HG03378 (cell line): ENCODE measurements around the gene HOXA6.

Experiments
- ATAC-seq: cut with Tn5 transposase; IDR thresholded peaks from one replicate; pipeline ENCODE4 v1.9.1; 2021; ENCODE audit warnings: mild to moderate bottlenecking, moderate library complexity; ENCODE audit not compliant: unreplicated experiment

Gene HOXA6

GRCh38 chr7:27173956-27174873 is 26.6 kb upstream of the HOXA6 start, which contains the start of gene HOXA10:
HOXA10 (minus strand) TSS chr7:27174320; CDS start chr7:27174306, 14 bp downstream.
- no peak for ATAC-seq

DNA sequence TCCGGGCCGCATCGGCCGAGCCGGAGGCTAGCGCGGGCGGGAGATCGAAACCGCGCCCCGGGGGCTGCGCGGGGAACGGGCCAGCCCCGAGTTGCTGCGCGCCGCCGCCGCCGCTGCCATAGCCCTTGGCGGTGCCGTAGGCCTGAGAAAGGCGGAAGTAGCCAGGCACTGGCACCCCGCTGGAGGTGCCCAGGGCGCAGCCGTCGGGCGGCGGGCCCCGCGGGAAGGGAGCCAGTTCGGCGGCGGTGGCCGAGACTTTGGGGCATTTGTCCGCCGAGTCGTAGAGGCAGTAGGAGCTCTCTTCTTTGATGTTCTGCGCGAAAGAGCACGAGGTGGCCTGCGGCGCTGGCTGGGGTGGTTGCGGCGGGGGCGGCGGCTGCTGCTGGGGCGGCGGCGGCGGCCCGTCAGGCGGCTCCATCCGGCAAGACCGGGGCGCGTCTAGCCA is 26.0 kb upstream of the HOXA6 start:
- no peak for ATAC-seq

GRCh38 chr7:27172823-27173510 is 25.4 kb upstream of the HOXA6 start:
- no peak for ATAC-seq

GRCh38 chr7:27172315-27172774 is 24.8 kb upstream of the HOXA6 start:
- no peak for ATAC-seq

- ATAC-seq: no peak
These were observed 24.2 kb upstream of the HOXA6 start for GRCh38 chr7:27171637-27172314.

- ATAC-seq: no peak
These were observed 23.7 kb upstream of the HOXA6 start for GRCh38 chr7:27171325-27171636.

DNA sequence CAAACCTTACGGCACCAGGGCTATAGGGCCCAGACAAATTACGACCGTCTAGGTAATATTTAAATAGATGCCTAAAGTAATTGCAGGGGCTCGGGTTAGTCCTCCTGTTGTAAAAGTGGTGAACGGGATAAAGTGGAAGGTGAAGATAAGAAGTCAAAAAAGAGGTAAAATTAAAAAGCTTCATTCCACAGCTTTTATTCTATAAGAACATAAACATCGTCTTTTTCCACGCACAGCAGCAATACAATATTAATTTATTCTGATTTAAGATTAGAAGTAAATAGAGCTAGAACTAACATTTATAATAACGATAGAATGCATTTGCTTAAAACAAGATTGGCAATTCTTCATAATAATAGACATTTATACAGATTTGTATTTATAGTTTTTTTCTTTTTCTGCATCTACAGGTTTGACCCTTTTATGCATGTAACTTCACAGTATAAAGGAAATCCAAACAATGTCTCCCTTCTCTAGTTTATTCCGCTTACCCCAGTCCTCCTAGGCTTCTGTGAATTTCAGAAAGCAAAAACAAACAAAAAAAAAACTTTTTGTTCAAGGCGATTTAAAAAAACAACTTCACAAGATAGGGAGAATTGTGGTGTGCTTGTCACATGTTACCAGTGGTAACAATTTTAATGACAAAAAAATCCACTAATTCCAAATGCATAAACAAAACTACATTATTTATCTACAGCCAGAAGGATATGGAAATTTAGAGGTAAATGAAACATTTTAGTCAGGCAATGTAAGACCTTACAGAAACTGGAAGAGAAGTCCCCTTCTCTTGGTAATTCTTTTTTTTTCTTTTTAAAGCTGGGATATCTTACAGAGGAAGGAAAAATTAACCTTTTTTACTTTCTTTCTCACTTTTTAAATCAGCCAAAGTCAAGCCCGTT is 23.1 kb upstream of the HOXA6 start:
- ATAC-seq: no peak

DNA sequence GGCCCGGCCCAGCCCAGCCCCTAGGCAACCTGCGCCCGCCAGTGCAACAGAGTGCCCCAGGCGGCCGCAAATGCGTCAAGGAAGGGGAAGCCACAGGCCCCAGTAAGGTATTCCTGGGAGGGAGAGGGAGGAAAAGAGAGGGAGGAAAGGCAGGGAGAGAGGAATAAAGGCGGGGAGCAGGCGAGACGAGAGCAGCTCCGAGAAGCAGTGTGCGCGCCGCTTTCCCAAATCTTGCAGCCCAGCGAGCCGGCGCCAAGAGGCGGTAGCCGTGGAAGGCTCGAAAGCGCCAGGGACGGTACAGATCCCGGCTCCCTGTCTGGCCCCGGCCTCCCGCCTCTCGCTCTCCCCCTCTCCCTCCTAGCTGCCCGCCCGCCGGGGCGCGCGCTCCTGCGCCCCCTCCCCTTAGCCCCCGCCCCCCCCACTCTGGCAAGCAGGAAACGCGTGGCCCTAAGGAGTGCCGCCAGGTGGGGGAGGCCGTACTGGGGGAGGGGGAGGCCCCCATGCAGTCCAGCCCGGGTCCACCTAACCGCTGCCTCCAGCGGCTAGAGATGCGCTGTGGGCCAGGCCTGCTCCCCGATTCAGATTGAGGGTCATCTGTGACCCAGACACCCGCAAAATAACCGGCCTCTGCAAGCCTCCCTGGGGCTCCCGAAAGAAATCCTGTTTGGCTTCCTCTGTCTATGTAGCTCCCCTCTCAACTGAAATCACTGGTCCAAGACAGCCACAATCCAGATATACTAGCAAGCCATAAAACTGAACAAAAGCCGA is 22.3 kb upstream of the HOXA6 start:
- no peak for ATAC-seq

DNA sequence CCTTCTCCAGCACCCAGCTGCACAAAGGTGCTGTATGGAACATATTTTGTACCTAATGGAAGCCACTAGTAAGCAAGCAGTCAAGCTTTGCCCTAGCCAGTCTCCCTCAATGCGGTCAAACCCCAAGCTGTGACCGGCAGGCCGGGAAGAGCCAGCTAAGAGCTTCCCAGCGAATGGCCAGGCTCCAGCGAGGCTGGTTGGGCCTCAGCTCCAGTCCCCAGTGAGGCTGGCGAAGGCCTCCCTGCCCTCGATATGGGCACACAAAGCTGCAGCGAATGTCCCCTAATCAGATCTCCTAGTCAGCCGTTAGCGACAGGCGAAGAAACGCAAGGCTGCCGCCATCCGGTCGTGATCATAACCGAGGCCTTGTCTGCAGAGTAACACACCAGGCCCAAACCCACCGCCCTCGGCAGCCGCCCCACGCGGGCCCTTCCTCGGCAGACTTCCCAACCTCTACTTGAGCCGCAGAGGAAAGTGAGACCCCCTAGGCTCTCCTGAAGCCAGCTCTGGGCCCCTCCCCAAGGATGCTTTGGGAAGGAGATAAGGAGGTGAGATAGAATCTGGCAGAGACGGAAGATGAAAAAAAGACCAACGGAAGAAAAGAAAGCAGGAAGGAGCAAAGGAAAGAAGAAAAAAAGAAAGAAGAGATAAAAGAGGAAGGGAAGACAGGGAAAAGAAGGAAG is 20.8 kb upstream of the HOXA6 start:
- ATAC-seq: no peak

- no peak for ATAC-seq
These were observed 20.3 kb upstream of the HOXA6 start for GRCh38 chr7:27167916-27168264.

DNA sequence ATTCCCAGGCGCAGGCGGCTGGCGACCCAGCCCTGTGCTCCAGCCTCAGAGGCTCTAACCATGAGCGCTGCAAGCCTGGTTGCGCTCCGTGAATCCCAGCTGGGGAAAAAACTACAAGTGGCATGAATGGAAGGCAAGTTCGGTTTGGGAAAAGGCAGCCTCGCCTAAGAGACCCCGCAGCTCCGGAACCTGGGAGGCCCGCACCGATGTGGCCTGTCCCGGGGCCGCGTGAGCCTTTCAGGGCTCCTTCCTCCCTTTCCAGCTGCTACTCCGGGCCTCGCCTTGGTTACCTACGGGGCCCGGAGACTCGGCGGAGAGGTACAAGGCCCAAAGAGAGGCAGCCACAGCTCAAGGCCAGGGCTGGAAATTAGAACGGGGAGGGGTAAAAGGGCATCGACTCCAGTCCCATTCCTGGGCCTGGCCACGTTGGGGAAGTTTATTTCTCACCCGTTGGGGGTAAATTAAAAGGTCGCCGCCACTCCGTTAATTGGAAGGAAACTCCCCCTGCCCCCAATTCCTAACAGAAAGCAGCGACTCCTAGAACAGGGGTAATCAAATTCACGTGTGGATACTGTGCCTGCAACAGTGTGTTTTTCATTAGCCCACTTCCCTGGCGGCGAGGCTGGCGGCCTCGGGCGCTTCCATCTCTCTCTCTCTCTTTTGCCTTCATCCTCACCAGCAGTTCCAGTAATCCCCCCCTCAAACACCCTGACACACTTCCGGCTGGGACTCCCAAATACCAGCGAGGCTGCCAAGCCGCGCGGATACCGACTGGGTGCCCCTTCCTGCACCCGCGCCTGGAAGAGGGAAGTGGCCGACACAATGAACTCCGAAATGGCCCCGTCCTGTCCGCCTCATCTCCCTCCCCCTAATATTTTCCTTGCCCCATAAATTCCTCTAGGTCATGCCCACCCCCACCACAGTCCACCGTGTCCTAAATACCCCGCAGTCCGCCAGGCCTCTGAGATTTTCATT is 19.2 kb upstream of the HOXA6 start:
- ATAC-seq: no peak

- no peak for ATAC-seq
These were observed 18.5 kb upstream of the HOXA6 start for GRCh38 chr7:27165996-27166530.

- no peak for ATAC-seq
These were observed 17.8 kb upstream of the HOXA6 start, which contains the start of gene HOXA9 for GRCh38 chr7:27165089-27165995. HOXA9 (minus strand) TSS chr7:27165537; CDS start chr7:27165457, 80 bp downstream.

DNA sequence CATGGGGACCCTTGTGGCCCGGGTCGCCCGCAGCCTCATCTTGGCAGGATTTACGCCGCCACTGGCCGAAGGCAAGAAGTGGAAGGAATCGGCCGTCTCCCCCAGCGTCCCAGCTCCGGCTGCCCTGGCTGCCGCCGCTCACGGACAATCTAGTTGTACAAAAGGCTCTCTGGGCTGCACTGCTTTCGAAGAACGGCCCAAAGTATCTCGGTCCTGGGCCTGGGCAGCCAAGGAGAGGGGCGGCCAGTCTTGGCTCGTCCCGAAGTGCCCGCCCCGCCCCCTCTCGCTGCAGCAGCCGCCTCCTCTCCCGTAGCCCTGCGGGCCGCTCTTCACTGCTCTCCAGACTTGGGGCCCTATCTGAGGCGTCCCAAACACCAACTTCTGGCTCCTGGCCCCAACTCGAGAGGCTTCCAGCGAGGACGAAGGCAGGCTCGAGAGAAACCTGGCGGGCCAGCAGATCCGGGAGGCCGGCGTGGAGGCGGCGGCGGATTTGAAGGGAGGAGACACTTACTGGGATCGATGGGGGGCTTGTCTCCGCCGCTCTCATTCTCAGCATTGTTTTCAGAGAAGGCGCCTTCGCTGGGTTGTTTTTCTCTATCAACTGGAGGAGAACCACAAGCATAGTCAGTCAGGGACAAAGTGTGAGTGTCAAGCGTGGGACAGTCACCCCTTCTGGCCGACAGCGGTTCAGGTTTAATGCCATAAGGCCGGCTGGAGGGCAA is 17.0 kb upstream of the HOXA6 start:
- no peak for ATAC-seq

GRCh38 chr7:27164045-27164366 is 16.4 kb upstream of the HOXA6 start:
- no peak for ATAC-seq
